H1 (cell line): ENCODE measurements around the gene SMOC2. TPM values are rescaled to one million over a fixed set of nuclear protein-coding genes. Genes with fewer than 3 reads are reported as not detected.

Experiments
- CTCF ChIA-PET: fragments of 300-600 bp; sonication (Branson Sonifier 250); formaldehyde crosslinking; loops from one replicate; lab custom pipeline; 2021; ENCODE audit not compliant: partially characterized antibody; lab: Charles Lee
- POLR2A ChIA-PET: fragments of 300-600 bp; sonication (Branson Sonifier 250); formaldehyde crosslinking; loops from one replicate; lab custom pipeline; 2021; ENCODE audit warnings: inconsistent platforms; ENCODE audit not compliant: partially characterized antibody; lab: Charles Lee
- DNase-seq, 2 experiments: peaks; one replicate each; pipeline versions ENCODE4 v3.0.0 to v3.0.0-alpha.2; 2010 to 2022; ENCODE audit warnings: low spot score in 2 of 2, low read depth in 1 of 2, mixed read lengths in 1 of 2
- FAIRE-seq: peaks from 2 replicates; lab custom pipeline; 2011; peaks lifted over from hg19 to GRCh38; lab: Jason Lieb, UNC
- H2AFZ ChIP-seq: 2 replicates; pipeline ENCODE4 v1.8.1; 2012; ENCODE audit warnings: low read length, inconsistent platforms
- H2AK5ac ChIP-seq: 2 replicates; pipeline ENCODE4 v1.6.1; 2013; ENCODE audit warnings: low read depth, low read length
- H2BK120ac ChIP-seq: replicated peaks from 2 replicates; pipeline ENCODE3; 2013; ENCODE audit warnings: low read depth, low read length, inconsistent platforms
- H2BK12ac ChIP-seq: 2 replicates; pipeline ENCODE4 v1.6.1; 2013; ENCODE audit warnings: low read depth, low read length
- H2BK15ac ChIP-seq: 2 replicates; pipeline ENCODE4 v1.6.1; 2013; ENCODE audit warnings: low read length
- H2BK20ac ChIP-seq: 2 replicates; pipeline ENCODE4 v1.6.1; 2013; ENCODE audit warnings: low read length
- H2BK5ac ChIP-seq: 2 replicates; pipeline ENCODE4 v1.6.1; 2013; ENCODE audit warnings: low read depth, low read length
- H3K14ac ChIP-seq: 2 replicates; pipeline ENCODE4 v1.6.1; 2013; ENCODE audit warnings: inconsistent platforms; ENCODE audit not compliant: insufficient read length
- H3K18ac ChIP-seq: 2 replicates; pipeline ENCODE4 v1.6.1; 2013; ENCODE audit warnings: low read length; ENCODE audit errors: extremely low read depth
- H3K23ac ChIP-seq: 2 replicates; pipeline ENCODE4 v1.6.1; 2013; ENCODE audit warnings: inconsistent platforms; ENCODE audit not compliant: insufficient read length
- H3K23me2 ChIP-seq: 2 replicates; pipeline ENCODE4 v1.6.1; 2013; ENCODE audit warnings: low read depth, low read length
- H3K27ac ChIP-seq: 2 replicates; pipeline ENCODE4 v1.6.1; 2011; ENCODE audit warnings: low read depth, low read length, inconsistent platforms
- H3K27me3 ChIP-seq, 4 experiments: replicated peaks in 1 of 4; 1 replicate in 1 of 4; 2 replicates in 3 of 4; pipeline versions ENCODE4 v1.6.1 to v1.8.1; 2011 to 2013; ENCODE audit warnings: low read length in 3 of 4, mild to moderate bottlenecking in 3 of 4, inconsistent platforms in 2 of 4, mixed read lengths in 2 of 4, moderate library complexity in 1 of 4; ENCODE audit not compliant: control insufficient read depth in 3 of 4, insufficient read depth in 3 of 4; ENCODE audit errors: extremely low read depth in 1 of 4
- H3K36me3 ChIP-seq, 4 experiments: 2 replicates each; pipeline versions ENCODE4 v1.6.1 to v1.8.1; 2011 to 2013; ENCODE audit warnings: mild to moderate bottlenecking in 4 of 4, low read length in 3 of 4, moderate library complexity in 2 of 4, control low read depth in 1 of 4, inconsistent platforms in 1 of 4; ENCODE audit not compliant: insufficient read depth in 4 of 4, control insufficient read depth in 2 of 4
- H3K4ac ChIP-seq: replicated peaks from 2 replicates; pipeline ENCODE3; 2013; ENCODE audit warnings: low read length, low read depth, mixed read lengths, inconsistent platforms; ENCODE audit not compliant: insufficient read length
- H3K4me1 ChIP-seq, 4 experiments: replicated peaks in 1 of 4; 1 replicate in 1 of 4; 2 replicates in 3 of 4; pipeline versions ENCODE4 v1.6.1 to v1.8.1; 2011 to 2013; ENCODE audit warnings: low read length in 3 of 4, inconsistent platforms in 2 of 4, mixed read lengths in 1 of 4; ENCODE audit not compliant: insufficient read depth in 4 of 4, control insufficient read depth in 3 of 4
- H3K4me2 ChIP-seq, 2 experiments: 2 replicates each; pipeline versions ENCODE4 v1.6.1 to v1.8.1; 2011 to 2013; ENCODE audit warnings: low read depth in 2 of 2, low read length in 2 of 2, control low read depth in 1 of 2, inconsistent platforms in 1 of 2, mild to moderate bottlenecking in 1 of 2; ENCODE audit not compliant: insufficient read depth in 1 of 2
- H3K4me3 ChIP-seq, 4 experiments: fragments of 200-600, 300-600 bp in 1 of 4; sonication (generic), shearing (Covaris generic), sonication (Bioruptor Twin) in 1 of 4; 2 replicates each; pipeline versions ENCODE4 v1.5.1 to v1.8.1; 2011 to 2016; ENCODE audit warnings: low read length in 4 of 4, low read depth in 3 of 4, control low read depth in 2 of 4, inconsistent platforms in 2 of 4, mild to moderate bottlenecking in 2 of 4, mixed read lengths in 1 of 4, moderate library complexity in 1 of 4; ENCODE audit not compliant: insufficient read depth in 2 of 4; ENCODE audit errors: extremely low read depth in 1 of 4
- H3K56ac ChIP-seq: replicated peaks from 2 replicates; pipeline ENCODE3; 2013; ENCODE audit warnings: low read depth, mild to moderate bottlenecking, mixed read lengths, low read length, inconsistent platforms; ENCODE audit not compliant: insufficient read length
- H3K79me1 ChIP-seq: 2 replicates; pipeline ENCODE4 v1.6.1; 2013; ENCODE audit warnings: low read depth, low read length, control low read depth
- H3K79me2 ChIP-seq, 2 experiments: 2 replicates each; pipeline versions ENCODE4 v1.6.1 to v1.8.1; 2012 to 2013; ENCODE audit warnings: low read length in 2 of 2, mild to moderate bottlenecking in 2 of 2, inconsistent platforms in 1 of 2; ENCODE audit not compliant: insufficient read depth in 2 of 2, control insufficient read depth in 1 of 2
- H3K9ac ChIP-seq, 4 experiments: replicated peaks in 1 of 4; 1 replicate in 1 of 4; 2 replicates in 3 of 4; pipeline versions ENCODE4 v1.6.1 to v1.8.1; 2011 to 2013; ENCODE audit warnings: low read depth in 3 of 4, low read length in 3 of 4, control low read depth in 2 of 4, mild to moderate bottlenecking in 2 of 4, moderate library complexity in 2 of 4, inconsistent platforms in 1 of 4; ENCODE audit errors: extremely low read depth in 1 of 4
- H3K9me3 ChIP-seq, 2 experiments: 2 replicates each; pipeline versions ENCODE4 v1.6.1 to v1.8.1; 2012 to 2013; ENCODE audit warnings: mild to moderate bottlenecking in 2 of 2, moderate library complexity in 2 of 2, control low read depth in 1 of 2, inconsistent platforms in 1 of 2, low read depth in 1 of 2, low read length in 1 of 2, mixed read lengths in 1 of 2; ENCODE audit not compliant: insufficient read depth in 2 of 2
- H4K20me1 ChIP-seq, 2 experiments: replicated peaks in 1 of 2; 2 replicates each; pipeline versions ENCODE3 to v1.8.1; 2011 to 2013; ENCODE audit warnings: inconsistent platforms in 2 of 2, low read length in 2 of 2, mild to moderate bottlenecking in 1 of 2; ENCODE audit not compliant: insufficient read depth in 2 of 2, control insufficient read depth in 1 of 2
- H4K5ac ChIP-seq: 2 replicates; pipeline ENCODE4 v1.6.1; 2013; ENCODE audit warnings: low read length, low read depth, mixed read lengths, inconsistent platforms; ENCODE audit not compliant: insufficient read length
- H4K8ac ChIP-seq: 2 replicates; pipeline ENCODE4 v1.8.0; 2013; ENCODE audit warnings: mild to moderate bottlenecking, moderate library complexity, low read length, inconsistent platforms; ENCODE audit not compliant: insufficient read depth; ENCODE audit errors: extremely low read depth
- H4K91ac ChIP-seq: replicated peaks from 2 replicates; pipeline ENCODE3; 2013; ENCODE audit warnings: low read length, mixed read lengths, inconsistent platforms; ENCODE audit not compliant: insufficient read length
- ATF3 ChIP-seq: IDR thresholded peaks from 2 replicates; pipeline ENCODE4 v1.6.1; 2011; ENCODE audit warnings: low read depth, mild to moderate bottlenecking, low read length; ENCODE audit not compliant: insufficient read depth
- BACH1 ChIP-seq: IDR thresholded peaks from 2 replicates; pipeline ENCODE4 v1.6.1; 2012; ENCODE audit warnings: low read length, improper control_type of control experiment
- WGBS, 2 experiments: shearing (Covaris generic) in 1 of 2; methylation state at CpG; one replicate each; pipeline versions ENCODE4 v1.1.6 to v1.1.7; 2013 to 2015; ENCODE audit warnings: low lambda C conversion rate in 2 of 2, mixed read lengths in 2 of 2, inconsistent platforms in 1 of 2, low coverage in 1 of 2, missing lambda C conversion rate in 1 of 2; ENCODE audit not compliant: insufficient replicate concordance in 2 of 2, insufficient coverage in 1 of 2, insufficient read length in 1 of 2; ENCODE audit errors: extremely low coverage in 1 of 2, missing lambda C conversion rate in 1 of 2; 5-methylcytosine and 5-hydroxymethylcytosine counted together
- polyA plus RNA-seq, 7 experiments: library from polyadenylated mRNA; depleted of rRNA in 3 of 7; stranded (reverse) in 5 of 7; unstranded in 2 of 7; fragments of >200 nt in 5 of 7; fragments of 200-250 nt in 2 of 7; gene quantifications; 1 replicate in 5 of 7; 2 replicates in 1 of 7; 4 replicates in 1 of 7; pipeline versions ENCODE4 v1.2.1 to v1.2.3, GENCODE V29; 2011 to 2013; ENCODE audit warnings: missing spikeins in 2 of 7, mixed read lengths in 2 of 7
- total RNA-seq: library from RNA; stranded (reverse); fragmentation: NEBNext Ultra II Directional; extraction: Animal tissue kit (Norgen Biotek cat#: 25700); gene quantifications from 2 replicates; pipeline ENCODE4 v1.2.1, GENCODE V29; 2021

SMOC2 gene
- total and polyA plus RNA-seq, 2 of the 8 experiments (the other 6 are each of a cell fraction or from before 2014, with no cell fraction given), result 7.7 to 8.5 TPM

- WGBS, 2 experiments, result 85% methylated on average over 8 of the region's 8 CpGs; no CpG with 5 or more reads in 1 of the 2 experiments
- H3K4me2 ChIP-seq, result no peak overlapping the region
- no peaks in the 10 kb centered on the region for H3K79me1 ChIP-seq
- no peak overlapping the region for H2AK5ac ChIP-seq
- no peak overlapping the region for H4K5ac ChIP-seq
- no peak for FAIRE-seq
- H3K56ac ChIP-seq, result no peak overlapping the region
- no peak overlapping the region for H2BK20ac ChIP-seq
- no peak overlapping the region for H3K9ac ChIP-seq
- H3K18ac ChIP-seq, result no peak overlapping the region
- no peak overlapping the region for H2BK5ac ChIP-seq
- H2BK120ac ChIP-seq, result no peak overlapping the region
- H3K36me3 ChIP-seq, result no peaks in the 10 kb centered on the region
- H3K23ac ChIP-seq, result no peak overlapping the region
- no peak overlapping the region for H4K8ac ChIP-seq
- H3K27me3 ChIP-seq, result no peaks in the 10 kb centered on the region
- ChIA-PET POLR2A (no interaction called here), CTCF (interaction anchor here (0.9 to 1.5 kb wide), 4 partner anchors 10 to 1778 kb away, joined by 3 to 5 read pairs (median 3); no protein-coding TSS in a partner anchor)
- no peak overlapping the region for H3K27ac ChIP-seq
- H3K79me2 ChIP-seq, result no peaks in the 10 kb centered on the region
- no peaks in the 10 kb centered on the region for H4K20me1 ChIP-seq
- H3K23me2 ChIP-seq, result no peaks in the 10 kb centered on the region
- peak in 1 of 2 experiments; percentile 33 for DNase-seq
- no peaks in the 10 kb centered on the region for H3K4me1 ChIP-seq
- H2AFZ ChIP-seq, result no peak overlapping the region
- no peak overlapping the region for H3K4ac ChIP-seq
- no peak overlapping the region for H2BK12ac ChIP-seq
- no peak overlapping the region for H2BK15ac ChIP-seq
- H3K9me3 ChIP-seq, result no peaks in the 10 kb centered on the region
- H3K4me3 ChIP-seq, result no peak overlapping the region
- no peak overlapping the region for H3K14ac ChIP-seq
- H4K91ac ChIP-seq, result no peak overlapping the region
- no peak for TF ChIP-seq BACH1
- no peak for TF ChIP-seq ATF3
These were observed 30.9 kb upstream of the SMOC2 start for GRCh38 chr6:168410035-168410434.
